IPS DF 4.7 (cell line): ENCODE measurements around the gene S1PR2.
"Not testable (repeated sequence)": the region's sequence is repeated elsewhere in the genome, so short reads cannot be mapped to it uniquely, and the experiment has no call there.

ENCODE experiments used
- DNase-seq: peaks from one replicate; pipeline ENCODE4 v3.0.0-alpha.2; 2013; ENCODE audit warnings: low spot score; ENCODE audit errors: extremely low read depth

Gene S1PR2

DNA sequence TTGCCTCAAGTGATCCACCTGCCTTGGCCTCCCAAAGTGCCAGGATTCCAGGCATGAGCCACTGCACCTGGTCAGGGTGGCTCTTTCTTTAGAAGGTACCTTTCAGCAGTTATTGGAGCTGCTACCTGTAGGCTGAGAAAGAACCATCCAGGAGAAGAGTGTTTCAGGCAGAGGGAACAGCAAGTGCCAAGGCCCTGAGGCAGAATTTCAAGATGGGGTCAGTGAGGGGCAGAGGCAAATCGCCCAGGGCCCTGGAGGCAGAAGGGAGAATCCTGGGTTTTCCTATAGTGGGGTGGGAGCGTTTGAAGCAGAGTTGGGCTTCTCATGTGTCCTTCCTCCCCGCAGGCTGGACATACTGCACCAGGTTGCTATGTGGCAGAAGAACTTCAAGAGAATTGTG lies 23.1 kb upstream of the S1PR2 start:
- DNase-seq = no peak

DNA sequence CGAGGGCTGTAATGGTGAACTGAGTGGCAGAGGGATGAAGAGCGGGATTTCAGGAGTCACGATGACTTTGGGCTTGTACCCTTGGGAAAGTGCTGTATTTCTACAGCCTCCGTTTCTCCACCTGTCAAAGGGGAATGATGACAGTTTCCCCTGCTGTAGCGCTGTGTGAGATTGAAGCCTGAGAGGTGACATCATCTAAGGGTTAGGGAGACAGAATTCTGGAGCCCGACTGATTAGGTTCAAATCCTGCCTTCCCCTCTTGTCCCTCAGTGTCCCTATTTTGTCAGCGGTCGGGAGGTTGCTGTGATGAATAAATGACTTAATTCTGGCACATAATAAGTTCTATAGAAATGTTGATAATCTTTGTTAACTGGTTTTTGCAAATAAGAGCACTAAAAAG lies 21.6 kb upstream of the S1PR2 start:
- DNase-seq = no peak

DNA sequence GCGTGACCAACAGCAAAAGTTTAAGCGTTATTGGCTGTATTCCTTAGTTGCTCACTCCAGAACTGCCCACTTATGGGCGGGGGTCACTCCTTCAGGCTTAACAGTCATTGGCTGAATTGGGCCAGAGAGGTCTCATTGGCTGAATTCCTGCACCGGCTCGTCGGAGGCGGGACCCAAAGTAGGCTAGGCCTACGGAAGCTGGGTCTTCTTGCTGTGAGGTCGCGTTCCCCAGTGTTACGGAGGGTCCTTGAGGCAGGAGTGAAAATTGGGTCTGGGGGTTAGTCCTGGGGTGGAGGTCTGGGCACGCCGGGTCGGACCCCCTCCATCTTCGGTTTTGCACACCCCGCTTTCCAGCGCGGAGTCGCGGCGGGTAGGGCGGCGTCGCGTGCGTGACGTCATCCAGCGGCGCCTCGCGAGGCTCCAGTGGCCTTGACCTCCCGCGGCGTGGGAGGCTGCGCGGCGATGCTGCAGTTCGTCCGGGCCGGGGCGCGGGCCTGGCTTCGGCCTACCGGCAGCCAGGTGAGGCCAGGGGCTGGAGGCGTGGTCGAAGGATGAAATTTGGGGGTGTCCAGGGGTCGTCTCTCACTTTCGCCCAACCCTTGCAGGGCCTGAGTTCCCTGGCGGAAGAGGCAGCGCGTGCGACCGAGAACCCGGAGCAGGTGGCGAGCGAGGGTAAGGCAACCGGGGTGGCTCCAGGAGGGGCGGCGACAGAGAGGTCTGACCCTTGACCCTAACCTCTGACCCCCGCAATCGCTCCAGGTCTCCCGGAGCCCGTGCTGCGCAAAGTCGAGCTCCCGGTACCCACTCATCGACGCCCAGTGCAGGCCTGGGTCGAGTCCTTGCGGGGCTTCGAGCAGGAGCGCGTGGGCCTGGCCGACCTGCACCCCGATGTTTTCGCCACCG lies 20.9 kb upstream of the S1PR2 start, which contains the start of gene MRPL4:
Gene MRPL4 (plus strand): TSS at position 423 of the 903 bp plus-strand sequence. CDS start 40 bp downstream, at position 463.
- no peak for DNase-seq

DNA sequence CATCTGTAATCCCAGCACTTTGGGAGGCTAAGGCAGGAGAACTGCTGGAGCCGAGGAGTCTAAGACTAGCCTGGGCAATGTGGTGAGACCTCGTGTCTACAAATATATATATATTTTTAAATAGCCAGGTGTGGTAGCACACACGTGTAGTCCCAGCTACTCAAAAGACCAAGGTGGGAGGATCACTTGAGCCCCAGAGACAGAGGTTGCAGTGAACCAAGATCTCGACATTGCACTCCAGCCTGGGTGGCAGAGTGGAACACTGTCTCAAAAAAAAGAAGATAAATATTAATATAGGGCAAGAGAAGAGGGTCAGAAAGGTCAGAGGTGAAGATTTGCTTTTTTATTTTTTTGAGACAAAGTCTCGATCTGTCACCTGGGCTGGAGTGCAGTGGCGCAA lies 15.4 kb upstream of the S1PR2 start:
- no peak for DNase-seq

DNA sequence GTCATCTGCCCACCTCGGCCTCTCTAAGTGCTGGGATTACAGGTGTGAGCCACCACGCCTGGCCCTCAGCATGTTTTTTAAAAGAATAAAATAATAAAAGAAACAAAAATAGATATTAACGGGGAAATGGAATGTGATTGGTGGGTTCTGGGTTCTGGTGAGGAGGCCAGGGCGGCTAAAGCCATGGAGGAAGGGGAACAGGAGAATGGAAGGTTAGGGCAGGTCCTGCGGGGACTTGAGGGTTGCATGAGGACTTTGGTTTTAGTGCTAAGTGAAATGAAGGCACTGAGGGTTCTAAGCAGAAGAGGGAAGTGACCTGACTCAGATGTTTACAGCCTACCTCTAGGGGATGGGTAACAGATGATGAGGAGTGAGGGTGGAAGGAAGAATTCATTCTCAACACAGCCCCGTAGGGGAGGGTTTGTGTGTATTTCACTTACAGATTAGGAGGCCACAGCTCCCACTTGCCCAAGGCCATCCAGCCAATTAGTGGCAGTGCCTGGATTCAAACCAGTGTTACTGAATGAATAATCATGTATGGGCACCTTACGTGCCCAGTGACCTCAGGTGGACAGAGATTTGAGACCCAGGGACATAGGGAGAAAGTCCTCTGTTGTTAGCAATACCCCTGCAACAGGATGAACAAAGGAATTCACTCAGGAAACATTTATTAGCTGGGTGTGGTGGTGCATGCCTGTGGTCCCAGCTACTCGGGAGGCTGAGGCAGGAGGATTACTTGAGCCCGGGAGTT lies 14.2 kb upstream of the S1PR2 start:
- DNase-seq = no peak

DNA sequence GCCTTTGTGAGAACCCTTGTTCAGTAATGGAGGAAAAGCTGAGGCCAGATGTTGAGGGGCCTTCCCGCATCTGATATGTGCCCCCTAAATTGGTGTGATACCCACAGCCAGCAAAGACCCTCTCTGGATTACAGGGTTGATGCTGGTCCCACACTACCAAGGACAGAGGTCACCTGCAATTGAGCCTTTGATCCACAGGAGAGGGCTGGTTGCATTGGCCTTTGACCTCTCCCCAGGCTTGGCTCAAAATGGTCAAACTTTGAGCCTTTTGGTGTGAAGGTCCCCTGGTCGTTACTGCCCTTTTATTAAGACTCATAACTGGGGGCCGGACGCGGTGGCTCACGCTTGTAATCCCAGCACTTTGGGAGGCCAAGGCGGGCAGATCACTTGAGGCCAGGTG lies 12.5 kb upstream of the S1PR2 start:
- no peak for DNase-seq

DNA sequence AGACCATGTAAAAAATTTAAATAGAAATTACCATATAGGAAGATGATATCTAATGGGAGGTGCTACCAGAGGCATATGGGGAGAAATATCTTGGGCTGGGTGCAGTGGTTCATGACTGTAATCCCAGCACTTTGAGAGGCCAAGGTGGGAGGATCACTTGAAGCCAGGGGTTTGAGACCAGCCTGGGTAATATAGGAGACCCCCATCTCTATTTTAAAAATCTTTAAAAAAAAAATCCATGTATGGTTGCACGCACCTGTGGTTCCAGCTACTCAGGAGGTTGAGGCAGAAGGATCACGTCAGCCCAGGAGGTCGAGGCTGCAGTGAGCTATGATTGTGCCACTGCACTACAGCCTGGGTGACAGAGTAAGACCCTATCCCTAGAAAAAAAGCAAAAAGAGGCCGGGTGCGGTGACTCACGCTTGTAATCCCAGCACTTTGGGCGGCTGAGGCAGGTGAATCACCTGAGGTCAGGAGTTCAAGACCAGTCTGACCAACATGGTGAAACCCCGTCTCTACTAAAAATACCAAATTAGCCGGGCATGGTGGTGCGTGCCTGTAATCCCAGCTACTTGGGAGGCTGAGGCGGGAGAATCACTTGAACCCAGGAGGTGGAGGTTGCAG lies 10.8 kb upstream of the S1PR2 start:
- not testable (repeated sequence) for DNase-seq

DNA sequence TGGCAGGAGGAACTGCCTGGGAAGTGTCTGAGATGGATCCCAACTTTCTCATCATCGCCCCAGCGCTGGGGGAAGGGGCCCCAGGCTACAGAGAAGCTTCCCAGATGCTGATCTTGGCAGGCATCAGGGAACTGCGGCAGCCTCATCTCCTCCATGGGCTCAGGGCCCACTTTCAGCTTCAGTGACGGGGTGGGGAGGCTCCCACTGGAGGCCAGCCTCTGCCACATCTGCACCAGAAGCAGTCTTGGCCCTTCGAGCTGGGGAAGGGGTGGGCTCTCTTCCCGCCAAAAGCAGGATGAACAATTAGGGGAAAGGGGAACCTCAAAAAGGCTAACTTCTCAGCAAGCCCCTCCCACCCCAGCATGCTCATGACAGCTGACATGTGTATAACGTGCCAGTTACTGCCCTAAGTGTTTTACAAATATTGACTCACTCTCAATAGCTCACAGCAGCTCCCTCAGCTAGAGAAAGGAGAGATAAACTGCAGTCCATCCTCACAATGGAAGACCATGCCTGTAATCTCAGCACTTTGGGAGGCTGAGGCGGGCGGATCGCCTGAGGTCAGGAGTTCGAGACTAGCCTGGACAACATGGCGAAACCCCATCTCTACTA lies 7.1 kb upstream of the S1PR2 start:
- DNase-seq = no peak

DNA sequence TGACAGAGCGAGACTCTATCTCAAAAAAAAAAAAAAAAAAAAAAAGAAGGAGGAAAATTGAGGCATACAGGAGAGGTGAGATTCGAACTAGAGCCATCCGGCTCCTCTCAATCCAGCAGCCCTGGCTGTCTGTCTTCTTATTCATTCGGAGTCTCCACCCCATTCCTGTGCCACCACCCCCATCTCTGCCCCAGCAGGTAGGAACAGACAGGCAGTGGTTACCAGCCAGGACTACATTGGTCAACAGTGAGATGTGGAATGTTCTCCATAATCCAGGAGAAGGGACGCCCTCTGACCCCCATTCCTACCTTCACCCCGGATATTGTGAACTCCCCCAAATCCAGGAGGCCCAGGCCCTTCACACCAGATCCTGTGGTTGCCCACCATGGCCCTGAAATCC lies 6.6 kb upstream of the S1PR2 start:
- DNase-seq = no peak

DNA sequence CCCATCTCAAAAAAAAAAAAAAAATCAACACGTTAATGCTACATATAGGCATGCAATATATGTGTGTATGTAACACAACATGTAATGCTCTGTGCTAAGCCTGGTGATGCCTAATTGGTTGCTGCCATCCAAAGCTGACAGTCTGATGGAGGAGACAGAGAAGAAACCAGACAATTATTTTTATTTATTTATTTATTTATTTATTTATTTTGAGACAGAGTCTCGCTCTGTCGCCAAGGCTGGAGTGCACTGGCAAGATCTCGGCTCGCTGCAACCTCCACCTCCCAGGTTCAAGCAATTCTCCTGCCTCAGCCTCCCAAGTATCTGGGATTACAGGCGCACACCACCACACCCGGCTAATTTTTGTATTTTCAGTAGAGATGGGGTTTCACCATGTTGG lies 4.3 kb upstream of the S1PR2 start:
- not testable (repeated sequence) for DNase-seq

DNA sequence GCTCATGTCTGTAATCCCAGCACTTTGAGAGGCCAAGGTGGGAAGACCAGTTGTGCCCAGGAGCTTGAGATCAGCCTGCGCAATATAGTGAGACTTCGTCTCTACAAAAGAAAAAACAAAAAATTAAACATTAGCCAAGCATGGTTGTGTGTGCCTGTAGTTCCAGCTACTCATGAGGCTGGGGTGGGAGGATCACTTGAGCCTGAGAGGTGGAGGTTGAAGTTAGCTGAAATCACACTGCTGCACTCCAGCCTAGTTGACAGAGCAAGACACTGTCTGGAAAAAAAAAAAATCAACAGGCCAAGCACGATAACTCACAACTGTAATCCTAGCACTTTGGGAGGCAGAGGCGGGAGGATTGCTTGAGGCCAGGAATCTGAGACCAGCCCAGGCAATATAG lies 3.9 kb upstream of the S1PR2 start:
- DNase-seq = no peak

DNA sequence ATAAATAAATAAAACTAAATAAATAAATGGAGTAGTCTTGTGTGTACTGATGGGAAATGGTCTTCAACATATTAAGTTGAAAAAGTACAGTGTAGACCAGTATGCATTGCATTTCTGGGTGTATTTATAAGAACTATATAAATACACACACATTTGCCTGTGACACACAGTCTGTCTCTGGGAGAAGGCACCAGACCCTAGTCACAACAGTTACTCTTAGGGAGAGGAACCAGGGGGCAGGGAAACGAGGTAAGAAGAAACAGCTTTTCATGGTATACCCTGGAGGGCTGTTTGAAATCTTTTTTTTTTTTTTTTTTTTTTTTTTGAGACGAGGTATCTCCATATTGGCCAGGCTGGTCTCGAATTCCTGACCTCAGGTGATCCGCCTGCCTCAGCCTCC lies 2.8 kb upstream of the S1PR2 start:
- DNase-seq = no peak

DNA sequence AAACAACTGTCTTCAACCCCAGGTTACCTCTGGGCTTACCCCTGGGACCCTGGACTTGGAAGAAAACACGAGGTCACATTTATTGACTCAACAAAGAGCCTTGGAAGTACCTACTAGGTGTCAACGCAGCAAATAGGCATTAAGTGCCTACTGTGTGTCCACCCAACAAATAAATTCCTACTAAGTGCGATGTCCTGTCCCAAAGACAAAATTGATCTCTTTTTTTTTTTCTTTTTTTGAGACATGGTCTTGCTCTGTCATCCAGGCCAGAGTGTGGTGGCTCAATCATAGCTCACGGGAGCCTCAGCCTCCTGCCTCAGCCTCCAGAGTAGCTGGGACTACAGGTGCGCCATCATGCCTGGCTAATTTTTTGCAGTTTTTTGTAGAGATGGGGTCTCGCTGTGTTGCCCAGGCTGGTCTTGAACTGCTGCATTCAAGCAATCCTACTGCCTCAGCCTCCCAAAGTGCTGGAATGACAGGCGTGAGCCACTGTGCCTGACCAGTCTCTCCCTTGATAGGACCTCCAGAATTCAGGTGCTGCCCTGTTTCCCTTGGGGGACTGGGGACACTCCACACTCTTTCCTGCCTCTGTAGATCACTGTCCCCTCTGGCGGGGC lies 589 bp upstream of the S1PR2 start:
- no peak for DNase-seq

DNA sequence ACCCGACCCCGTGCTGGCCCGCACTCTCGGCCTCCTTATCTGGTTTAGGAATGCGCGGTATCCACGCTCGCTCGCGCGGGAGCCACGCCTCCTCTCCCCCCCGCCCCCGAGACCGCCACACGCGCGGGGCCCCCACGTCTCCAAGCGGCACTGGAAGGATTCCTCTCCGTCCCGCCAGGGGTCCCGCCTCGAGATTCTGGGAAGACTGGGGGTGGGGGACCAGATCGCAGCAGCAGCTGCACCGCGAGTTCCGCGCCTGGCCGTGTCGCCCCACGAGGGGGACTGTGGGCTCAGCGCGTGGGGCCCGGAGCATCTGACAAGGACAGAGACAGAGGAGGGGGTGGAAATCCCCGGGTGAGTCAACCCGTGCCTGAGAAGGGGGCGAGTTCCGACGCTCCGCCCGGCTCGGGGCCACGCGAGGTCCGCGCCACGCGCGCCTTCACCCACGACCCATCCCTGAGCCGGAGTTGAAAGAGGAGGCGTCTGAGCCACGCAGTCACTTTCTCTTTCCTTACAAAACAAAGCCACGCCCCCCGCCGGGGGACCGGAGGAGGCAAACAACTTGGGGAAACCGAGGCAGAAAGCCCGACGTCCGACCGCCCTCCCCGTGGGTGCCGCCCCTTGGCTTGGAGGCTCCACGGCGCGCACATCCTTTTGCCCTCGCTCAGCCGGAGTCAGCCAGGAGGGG lies 814 bp downstream of the S1PR2 start:
- no peak for DNase-seq

DNA sequence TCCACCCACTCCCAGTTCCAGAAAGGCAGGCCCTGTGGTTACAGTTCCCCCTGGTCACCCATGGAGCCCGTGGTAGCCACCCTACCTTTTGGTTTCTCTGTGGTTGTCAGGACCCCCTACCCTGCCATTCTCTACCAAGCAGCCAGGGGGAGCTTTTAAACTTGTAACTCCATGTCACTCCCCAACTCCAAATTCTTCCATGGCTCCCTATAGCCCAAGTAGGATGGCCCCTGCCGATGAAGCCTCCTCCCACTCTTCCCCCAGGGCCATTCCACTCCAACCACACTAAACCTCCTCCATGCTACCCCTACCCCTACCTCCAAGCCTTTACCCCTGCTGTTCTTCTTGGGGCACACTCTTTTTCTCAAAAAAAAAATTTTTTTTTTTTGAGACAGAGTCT lies 2.2 kb downstream of the S1PR2 start:
- no peak for DNase-seq

DNA sequence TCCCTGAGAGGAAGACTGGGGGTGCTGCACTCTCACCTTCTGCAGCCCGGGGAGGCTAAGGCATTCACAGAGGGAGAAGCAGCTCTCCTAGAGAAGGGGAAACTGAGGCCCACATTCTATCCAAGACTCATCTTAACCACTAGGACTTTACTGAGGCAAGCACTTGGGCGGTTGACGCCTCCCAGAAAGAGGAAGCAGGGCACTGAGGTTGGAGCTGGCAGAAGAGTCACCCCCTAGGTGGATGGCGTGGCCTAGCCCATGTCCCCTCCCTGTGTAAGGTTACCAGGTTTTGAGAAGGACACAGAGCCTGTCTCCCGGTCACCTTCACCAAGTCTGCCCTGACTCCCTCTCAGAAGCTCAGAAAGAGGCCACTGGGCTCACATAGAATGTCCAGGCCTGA lies 2.7 kb downstream of the S1PR2 start:
- no peak for DNase-seq

DNA sequence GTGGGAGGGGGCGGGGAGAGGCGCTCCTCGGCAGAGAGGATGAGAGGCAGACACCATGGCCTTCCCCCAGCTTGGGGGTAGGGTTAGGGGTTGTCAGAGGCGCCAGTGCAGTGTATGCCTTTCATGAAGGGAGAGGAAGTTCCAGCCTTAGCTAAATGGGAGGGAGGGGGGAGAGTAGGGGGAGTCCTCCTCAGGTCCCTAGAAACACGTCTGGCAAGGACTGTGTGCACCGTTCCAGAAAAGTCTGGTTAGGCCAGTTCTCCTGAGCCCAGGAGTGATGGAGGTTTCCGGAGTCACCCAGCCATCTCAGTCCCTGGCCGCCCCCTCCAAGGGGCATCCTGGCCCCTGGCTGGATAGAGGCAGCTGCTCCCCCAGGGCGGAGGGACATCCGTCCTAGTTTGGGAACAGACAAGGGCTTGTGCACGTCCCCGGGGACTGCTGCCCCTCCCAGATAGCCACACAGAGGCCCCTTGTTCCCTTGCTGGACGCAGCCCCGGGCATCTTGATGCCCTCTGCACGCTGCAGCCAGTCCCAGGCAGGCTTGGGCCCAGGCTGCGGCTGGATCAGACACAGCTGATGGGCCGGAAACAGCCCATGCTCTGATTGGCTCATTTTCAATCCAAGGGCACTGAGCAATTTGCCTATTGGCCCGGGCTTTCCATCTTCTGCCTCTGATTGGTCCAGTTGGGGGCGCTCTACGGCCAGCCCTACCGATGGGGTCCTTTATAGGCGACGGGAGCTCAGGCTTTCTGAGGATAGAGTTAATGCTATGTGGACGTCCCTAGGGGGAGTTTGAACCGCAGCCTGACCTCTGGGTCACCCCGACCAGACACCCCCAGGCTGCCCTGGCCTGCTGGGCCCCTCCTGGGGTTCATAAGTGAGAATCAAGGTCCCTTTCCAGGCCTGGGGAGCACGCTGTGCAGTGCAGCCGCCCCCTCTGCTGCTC lies 3.8 kb downstream of the S1PR2 start:
- DNase-seq = no peak

DNA sequence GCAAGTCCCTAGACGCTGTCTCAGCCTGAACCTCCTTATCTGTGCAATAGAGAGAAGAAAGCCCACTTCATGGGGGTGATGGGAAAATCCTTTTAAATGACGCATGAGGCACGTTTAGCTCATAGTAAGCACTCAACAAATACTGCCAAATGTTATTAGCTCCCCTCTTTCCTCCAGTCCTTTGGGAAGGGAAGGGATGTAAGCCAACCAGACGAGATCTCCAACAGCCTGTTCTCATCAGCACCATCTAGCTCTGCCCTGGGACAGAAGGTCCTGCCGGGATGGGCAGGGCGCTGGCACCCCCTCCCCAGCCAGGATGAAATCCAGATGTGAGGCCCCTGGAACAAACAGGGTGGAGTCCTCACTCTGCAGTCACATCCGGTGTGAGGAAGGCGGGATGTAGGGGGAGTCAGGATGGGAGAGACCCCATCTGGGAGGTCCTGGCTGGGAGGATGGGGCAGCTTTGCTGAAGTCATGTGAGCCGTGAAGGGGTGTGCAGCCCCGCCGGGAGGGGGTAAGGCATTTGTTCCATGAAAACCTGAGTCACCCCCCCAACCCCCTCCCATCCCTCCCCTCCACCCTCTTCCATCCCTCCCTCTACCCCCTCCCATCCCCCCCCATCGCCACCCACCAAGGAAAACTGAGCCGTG lies 4.6 kb downstream of the S1PR2 start:
- DNase-seq = no peak

DNA sequence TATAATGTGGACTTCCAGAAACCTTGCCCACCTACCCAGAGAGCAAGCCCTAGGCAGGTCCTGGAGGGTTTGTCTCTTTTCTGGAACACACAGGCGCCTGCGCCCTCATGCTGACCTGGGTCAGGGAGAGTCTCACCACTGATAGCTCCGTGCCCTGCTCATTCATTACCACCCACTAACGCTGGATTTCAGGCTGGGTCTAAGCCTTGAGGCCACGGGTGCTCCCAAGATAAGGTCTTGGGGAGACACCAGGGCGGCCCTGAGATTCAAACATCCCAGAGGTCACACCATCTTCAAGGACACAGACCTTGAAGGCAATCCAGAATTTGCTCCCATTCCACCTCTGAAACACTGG lies 5.1 kb downstream of the S1PR2 start:
- no peak for DNase-seq
